ENCODE data around the gene HNRNPLL. TPM values are rescaled to one million over a fixed set of nuclear protein-coding genes. Genes with fewer than 3 reads are reported as not detected.
A peak's percentile ranks its signal among the peaks of the same experiment; 100 is the strongest.

HNRNPLL gene
- total RNA-seq, 1 donor from 2014 or later = 56.8 TPM

DNA sequence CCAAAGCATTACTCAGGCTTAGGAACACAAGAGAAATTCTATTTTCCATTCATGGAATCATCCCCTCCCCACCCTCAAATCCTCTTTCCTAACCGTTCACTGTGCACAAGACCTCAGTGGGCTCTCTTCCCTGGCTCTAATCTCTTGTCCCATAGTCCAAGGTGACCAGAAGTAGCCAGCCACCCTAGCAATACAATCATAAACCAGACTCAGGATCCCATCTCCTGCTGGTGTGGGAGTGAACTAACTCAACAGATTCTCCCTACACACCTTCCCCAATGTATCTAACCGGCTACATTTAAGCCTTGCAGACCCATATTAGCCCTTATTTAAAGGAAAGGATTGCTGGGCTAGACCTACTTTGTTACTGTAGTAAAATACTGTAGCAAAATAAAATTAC lies 45.5 kb downstream of the HNRNPLL start:
- intact Hi-C loops (cut with DNase I) = no loop called here
- DNase-seq = no peak
- Histone ChIP-seq H3K9me3 (no peaks in the 10 kb centered on the region), H3K27ac (no peak overlapping the region), H3K4me3 (no peak overlapping the region), H3K4me1 (no peaks in the 10 kb centered on the region), H3K36me3 (peaks cover 18% of the 10 kb centered on the region), H3K27me3 (no peaks in the 10 kb centered on the region)
- no peak for ATAC-seq
- TF ChIP-seq, protein P1, sequence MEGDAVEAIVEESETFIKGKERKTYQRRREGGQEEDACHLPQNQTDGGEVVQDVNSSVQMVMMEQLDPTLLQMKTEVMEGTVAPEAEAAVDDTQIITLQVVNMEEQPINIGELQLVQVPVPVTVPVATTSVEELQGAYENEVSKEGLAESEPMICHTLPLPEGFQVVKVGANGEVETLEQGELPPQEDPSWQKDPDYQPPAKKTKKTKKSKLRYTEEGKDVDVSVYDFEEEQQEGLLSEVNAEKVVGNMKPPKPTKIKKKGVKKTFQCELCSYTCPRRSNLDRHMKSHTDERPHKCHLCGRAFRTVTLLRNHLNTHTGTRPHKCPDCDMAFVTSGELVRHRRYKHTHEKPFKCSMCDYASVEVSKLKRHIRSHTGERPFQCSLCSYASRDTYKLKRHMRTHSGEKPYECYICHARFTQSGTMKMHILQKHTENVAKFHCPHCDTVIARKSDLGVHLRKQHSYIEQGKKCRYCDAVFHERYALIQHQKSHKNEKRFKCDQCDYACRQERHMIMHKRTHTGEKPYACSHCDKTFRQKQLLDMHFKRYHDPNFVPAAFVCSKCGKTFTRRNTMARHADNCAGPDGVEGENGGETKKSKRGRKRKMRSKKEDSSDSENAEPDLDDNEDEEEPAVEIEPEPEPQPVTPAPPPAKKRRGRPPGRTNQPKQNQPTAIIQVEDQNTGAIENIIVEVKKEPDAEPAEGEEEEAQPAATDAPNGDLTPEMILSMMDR (IDR thresholded peaks at IDR 0.05) = no peak

DNA sequence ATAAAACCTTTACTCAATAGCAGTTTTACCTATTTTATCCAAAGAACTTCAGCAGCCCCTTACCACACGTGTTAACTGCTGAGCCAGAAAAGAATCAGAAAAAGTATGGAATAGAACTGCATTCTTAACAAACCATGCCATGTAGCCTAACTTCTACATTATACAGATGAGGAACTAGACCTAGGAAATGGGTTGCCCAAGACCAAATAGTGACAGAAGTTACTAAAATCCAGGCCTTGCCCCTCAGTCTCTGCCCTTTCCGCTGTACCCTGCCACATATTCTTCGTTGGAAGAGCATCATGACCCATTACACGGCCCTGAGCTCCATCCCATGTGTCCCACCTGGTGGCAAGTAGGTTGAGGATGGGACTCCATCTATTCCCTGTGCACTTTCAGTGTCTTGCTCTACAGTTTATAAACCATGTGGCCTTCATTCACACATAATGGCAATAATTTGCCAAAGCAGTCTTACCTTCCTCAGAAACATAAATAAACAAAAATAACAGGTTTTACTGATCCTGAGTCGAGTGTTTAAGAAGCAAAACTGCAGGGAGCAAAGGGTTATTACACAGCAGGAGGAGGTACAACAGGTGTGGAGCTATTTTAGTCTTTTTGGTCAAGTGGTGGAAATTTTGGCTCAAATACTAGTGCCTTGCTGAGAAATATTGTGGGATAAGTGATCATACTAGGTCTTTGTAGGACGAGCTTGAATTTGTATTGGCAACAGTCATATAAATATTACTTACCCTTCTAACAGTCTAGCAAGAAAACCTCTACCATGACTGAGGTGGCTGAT lies 46.5 kb downstream of the HNRNPLL start:
- DNase-seq (no peak), ATAC-seq (peak; percentile 82)
- Histone ChIP-seq H3K36me3 (peaks cover 12% of the 10 kb centered on the region), H3K4me1 (no peaks in the 10 kb centered on the region), H3K9me3 (no peaks in the 10 kb centered on the region), H3K27ac (no peak overlapping the region), H3K4me3 (no peak overlapping the region), H3K27me3 (no peaks in the 10 kb centered on the region)
- TF ChIP-seq, protein P1 (IDR thresholded peaks at IDR 0.05) = no peak
- intact Hi-C loops (cut with DNase I) = no loop called here

DNA sequence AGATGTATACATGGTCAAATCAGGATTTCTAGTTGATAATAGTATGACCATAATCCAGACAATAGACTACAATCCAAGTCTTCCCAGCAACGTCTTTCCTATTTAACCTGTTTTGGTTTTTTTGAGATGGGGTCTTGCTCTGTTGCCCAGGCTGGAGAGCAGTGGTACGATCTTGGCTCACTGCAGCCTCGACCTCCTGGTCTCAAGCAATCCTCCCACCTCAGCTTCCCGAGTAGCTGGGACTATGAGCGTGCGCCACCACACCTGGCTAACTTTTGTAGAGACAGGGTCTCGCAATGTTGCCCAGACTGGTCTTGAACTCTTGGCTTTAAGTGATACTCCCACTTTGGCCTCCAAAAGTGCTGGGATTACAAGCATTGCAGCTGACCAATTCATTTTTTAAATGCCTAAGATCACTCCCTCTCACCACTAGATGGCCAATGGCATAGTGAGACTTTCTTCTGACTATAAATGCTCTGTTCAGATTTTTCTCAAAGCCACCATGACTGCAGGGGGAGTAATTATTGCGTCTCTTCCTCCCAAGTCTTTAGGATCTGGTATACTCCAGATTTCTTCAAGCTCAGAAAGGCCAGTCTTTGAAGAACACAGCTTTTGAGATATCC lies 47.6 kb downstream of the HNRNPLL start:
- ATAC-seq (peak; percentile 38), DNase-seq (no peak)
- TF ChIP-seq, protein P1 (IDR thresholded peaks at IDR 0.05) = peak; percentile 38

DNA sequence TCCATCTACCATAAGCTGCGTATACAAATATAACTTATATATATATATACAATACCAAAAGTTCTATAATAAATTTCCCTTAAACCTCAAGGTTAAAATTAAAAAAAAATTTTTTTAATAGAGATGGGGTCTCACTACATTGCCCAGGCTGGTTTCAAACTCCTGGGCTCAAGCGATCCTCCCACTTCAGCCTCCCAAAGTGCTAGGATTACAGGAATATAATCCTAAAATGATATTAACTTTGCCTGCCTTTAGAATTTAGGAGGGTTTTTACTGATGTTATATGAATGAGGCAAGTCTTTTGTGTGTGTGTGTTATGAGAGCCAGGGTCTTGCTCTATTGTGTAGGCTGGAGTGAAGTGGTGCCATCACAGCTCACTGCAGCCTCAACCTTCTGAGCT lies 49.2 kb downstream of the HNRNPLL start:
- DNase-seq = no peak
- intact Hi-C loops (cut with DNase I) = no loop called here

More for the DNA sequence above, 47.6 kb downstream of the HNRNPLL start:
- H3K27ac ChIP-seq = no peak overlapping the region
- no peaks in the 10 kb centered on the region for H3K9me3 ChIP-seq
- H3K4me3 ChIP-seq = no peak overlapping the region
- H3K27me3 ChIP-seq = no peaks in the 10 kb centered on the region
- H3K36me3 ChIP-seq = peaks cover 1% of the 10 kb centered on the region
- no peaks in the 10 kb centered on the region for H3K4me1 ChIP-seq
- intact Hi-C loops (cut with DNase I) = no loop called here

DNA sequence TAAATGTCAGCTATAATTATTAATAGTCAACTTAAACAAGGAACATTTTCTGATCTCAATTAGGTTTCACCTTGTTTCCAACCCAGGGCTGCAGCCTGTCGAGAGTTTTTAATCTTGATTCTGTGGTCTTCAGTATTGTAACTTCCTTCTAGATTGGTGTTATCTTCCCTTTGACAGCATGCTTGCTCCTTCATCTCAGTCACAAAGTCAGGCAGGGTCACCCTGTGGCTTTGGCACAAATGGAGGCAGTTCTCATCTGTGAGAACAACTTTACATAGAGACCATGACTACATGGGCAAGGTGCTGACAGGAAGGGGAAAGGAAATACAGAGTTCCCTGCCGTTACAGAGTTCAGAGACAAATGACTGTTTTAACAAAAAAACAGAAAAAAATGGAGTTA lies 50.5 kb downstream of the HNRNPLL start:
- ATAC-seq (no peak), DNase-seq (no peak)
- H3K9me3 ChIP-seq = no peaks in the 10 kb centered on the region
- H3K27me3 ChIP-seq = no peaks in the 10 kb centered on the region
- H3K27ac ChIP-seq = no peak overlapping the region
- TF ChIP-seq, protein P1 (IDR thresholded peaks at IDR 0.05) = no peak
- H3K36me3 ChIP-seq = no peaks in the 10 kb centered on the region
- H3K4me1 ChIP-seq = no peaks in the 10 kb centered on the region
- no peak overlapping the region for H3K4me3 ChIP-seq
- intact Hi-C loops (cut with DNase I) = no loop called here

More for the DNA sequence above, 49.2 kb downstream of the HNRNPLL start:
- no peak overlapping the region for H3K27ac ChIP-seq
- TF ChIP-seq, protein P1 (IDR thresholded peaks at IDR 0.05) = no peak
- ATAC-seq = no peak
- H3K9me3 ChIP-seq = no peaks in the 10 kb centered on the region
- H3K27me3 ChIP-seq = no peaks in the 10 kb centered on the region
- H3K4me3 ChIP-seq = no peak overlapping the region
- H3K36me3 ChIP-seq = no peaks in the 10 kb centered on the region
- H3K4me1 ChIP-seq = no peaks in the 10 kb centered on the region
